Neutrophil (primary cell): ENCODE measurements around the gene ASB13.

Source experiments
- H3K27ac ChIP-seq: fragments of 200-600 bp; sonication (generic); 2 replicates; pipeline ENCODE4 v1.5.1; 2016; ENCODE audit warnings: mild to moderate bottlenecking, moderate library complexity
- H3K27me3 ChIP-seq: fragments of 200-600 bp; sonication (generic); 2 replicates; pipeline ENCODE4 v1.6.0; 2016; ENCODE audit warnings: mild to moderate bottlenecking
- H3K36me3 ChIP-seq: fragments of 200-600 bp; sonication (generic); 2 replicates; pipeline ENCODE4 v1.5.1; 2017
- H3K4me1 ChIP-seq, 2 experiments: fragments of 200-600 bp in 1 of 2; sonication (generic) in 1 of 2; 1 replicate in 1 of 2; 2 replicates in 1 of 2; pipeline versions ENCODE4 v1.5.1 to v1.6.1; 2013 to 2016; ENCODE audit warnings: low read depth in 1 of 2, low read length in 1 of 2, mild to moderate bottlenecking in 1 of 2, moderate library complexity in 1 of 2; ENCODE audit not compliant: control insufficient read depth in 1 of 2, insufficient read depth in 1 of 2
- H3K4me3 ChIP-seq, 2 experiments: fragments of 200-600 bp in 1 of 2; sonication (generic) in 1 of 2; 1 replicate in 1 of 2; 2 replicates in 1 of 2; pipeline ENCODE4 v1.5.1; 2013 to 2016; ENCODE audit warnings: low read depth in 1 of 2, low read length in 1 of 2, mild to moderate bottlenecking in 1 of 2, moderate library complexity in 1 of 2
- H3K9me3 ChIP-seq: fragments of 200-600 bp; sonication (generic); 2 replicates; pipeline ENCODE4 v1.5.1; 2016
- CTCF ChIP-seq: fragments of 200-600 bp; sonication (generic); IDR thresholded peaks from 2 replicates; pipeline ENCODE4 v1.5.1; 2016; ENCODE audit warnings: antibody characterized with exemption

The ASB13 gene

GRCh38 chr10:5645375-5645774 is 21.0 kb downstream of the ASB13 start:
- H3K27ac ChIP-seq: no peak overlapping the region
- H3K9me3 ChIP-seq: no peaks in the 10 kb centered on the region
- H3K27me3 ChIP-seq: no peaks in the 10 kb centered on the region
- no peak overlapping the region for H3K4me3 ChIP-seq
- no peak for TF ChIP-seq CTCF
- H3K36me3 ChIP-seq: peaks cover 55% of the 10 kb centered on the region
- H3K4me1 ChIP-seq: no peaks in the 10 kb centered on the region

- Histone ChIP-seq H3K36me3 (peaks cover 55% of the 10 kb centered on the region), H3K27me3 (no peaks in the 10 kb centered on the region), H3K4me3 (no peak overlapping the region), H3K9me3 (no peaks in the 10 kb centered on the region), H3K27ac (no peak overlapping the region), H3K4me1 (no peaks in the 10 kb centered on the region)
- no peak for TF ChIP-seq CTCF
Measured at GRCh38 chr10:5644930-5645329, 21.5 kb downstream of the ASB13 start.

- Histone ChIP-seq H3K36me3 (peaks cover 58% of the 10 kb centered on the region), H3K4me3 (no peak overlapping the region)
- no peak for TF ChIP-seq CTCF
Measured at GRCh38 chr10:5643346-5644067, 22.9 kb downstream of the ASB13 start.

GRCh38 chr10:5641501-5641900 is 24.9 kb downstream of the ASB13 start:
- no peak overlapping the region for H3K27ac ChIP-seq
- no peaks in the 10 kb centered on the region for H3K27me3 ChIP-seq
- no peaks in the 10 kb centered on the region for H3K4me1 ChIP-seq
- H3K9me3 ChIP-seq: no peaks in the 10 kb centered on the region
- no peak overlapping the region for H3K4me3 ChIP-seq
- peaks cover 52% of the 10 kb centered on the region for H3K36me3 ChIP-seq
- no peak for TF ChIP-seq CTCF

More at GRCh38 chr10:5643346-5644067, 22.9 kb downstream of the ASB13 start:
- Histone ChIP-seq H3K27ac (no peak overlapping the region), H3K9me3 (no peaks in the 10 kb centered on the region), H3K27me3 (no peaks in the 10 kb centered on the region), H3K4me1 (no peaks in the 10 kb centered on the region)

- no peaks in the 10 kb centered on the region for H3K9me3 ChIP-seq
- peaks cover 48% of the 10 kb centered on the region for H3K36me3 ChIP-seq
- no peaks in the 10 kb centered on the region for H3K27me3 ChIP-seq
- no peak for TF ChIP-seq CTCF
- no peaks in the 10 kb centered on the region for H3K4me1 ChIP-seq
- no peak overlapping the region for H3K27ac ChIP-seq
- no peak overlapping the region for H3K4me3 ChIP-seq
Measured at GRCh38 chr10:5640501-5640900, 25.9 kb downstream of the ASB13 start.
